ENCODE results near the gene COBLL1. TPM values are rescaled to one million over a fixed set of nuclear protein-coding genes. Genes with fewer than 3 reads are reported as not detected.

The COBLL1 gene
- total and polyA plus RNA-seq, 2 of the 4 experiments (the other 2 are of a cell fraction), result 0.79 to 1.1 TPM

DNA sequence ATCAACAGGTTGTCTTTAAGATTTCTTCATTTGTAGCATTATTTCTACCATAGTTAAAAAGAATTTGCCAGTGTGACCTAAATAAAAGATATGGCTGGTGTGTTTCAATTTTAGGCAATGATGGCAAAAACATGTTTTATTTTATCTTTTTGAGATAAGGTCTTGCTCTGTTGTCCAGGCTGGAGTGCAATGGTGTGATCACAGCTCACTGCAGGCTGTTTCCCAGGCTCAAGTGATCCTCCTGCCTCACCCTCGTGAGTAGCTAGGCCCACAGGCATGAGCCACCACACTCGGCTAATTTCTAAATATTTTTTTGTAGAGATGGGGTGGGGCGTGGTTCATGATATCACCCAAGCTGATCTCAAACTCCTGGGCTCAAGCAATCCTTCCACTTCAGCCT is 47.0 kb upstream of the COBLL1 start:
- no peak overlapping the region for H3K9ac ChIP-seq (ENCODE audit: low read depth, low read length)
- no peak overlapping the region for H2AFZ ChIP-seq (replicated peaks; ENCODE audit: low read length, poor library complexity)
- H2BK20ac ChIP-seq (ENCODE audit: low read depth, low read length), result no peak overlapping the region
- H4K91ac ChIP-seq (ENCODE audit: insufficient read depth, low read depth, low read length), result no peak overlapping the region
- H3K79me1 ChIP-seq (ENCODE audit: low read depth in 1 of 2, low read length in 2 of 2), result no peaks in the 10 kb centered on the region
- intact Hi-C loops (cut with micrococcal nuclease) (no loop called here), in situ Hi-C loops (cut with MboI; ENCODE audit: low sequenced_read_pairs) (no loop called here), dilution Hi-C loops (cut with HindIII; ENCODE audit: low sequenced_read_pairs, unreplicated experiment) (no loop called here)
- no peak overlapping the region for H3K14ac ChIP-seq (replicated peaks; ENCODE audit: low read depth, low read length)
- no peaks in the 10 kb centered on the region for H3K9me3 ChIP-seq (ENCODE audit: control insufficient read depth, insufficient read depth, low read length)
- no peak overlapping the region for H4K8ac ChIP-seq (ENCODE audit: low read depth in 2 of 2, low read length in 2 of 2)
- no peak overlapping the region for H3K27ac ChIP-seq (ENCODE audit: insufficient read depth, low read length)
- DNase-seq, result no peak
- H3K27me3 ChIP-seq (ENCODE audit: control insufficient read depth, insufficient read depth, low read length), result no peaks in the 10 kb centered on the region
- TF ChIP-seq FOS (IDR thresholded peaks at IDR 0.05; ENCODE audit: low read depth, low read length) (no peak), RFX5 (IDR thresholded peaks at IDR 0.05; ENCODE audit: low read depth, low read length) (no peak), CHD1 (IDR thresholded peaks at IDR 0.05; ENCODE audit: low read depth, low read length) (no peak), SMC3 (IDR thresholded peaks at IDR 0.05; ENCODE audit: low read depth, low read length) (no peak), NFE2L2 (IDR thresholded peaks at IDR 0.05; ENCODE audit: low read depth, low read length) (no peak), BHLHE40 (IDR thresholded peaks at IDR 0.05; ENCODE audit: low read depth, low read length) (no peak), MAFK (IDR thresholded peaks at IDR 0.05; ENCODE audit: low read depth, low read length) (no peak), CEBPB (IDR thresholded peaks at IDR 0.05; ENCODE audit: low read depth, low read length) (no peak), MXI1 (IDR thresholded peaks at IDR 0.05; ENCODE audit: borderline replicate concordance, low read depth, low read length) (no peak)
- TF ChIP-seq, protein P1, sequence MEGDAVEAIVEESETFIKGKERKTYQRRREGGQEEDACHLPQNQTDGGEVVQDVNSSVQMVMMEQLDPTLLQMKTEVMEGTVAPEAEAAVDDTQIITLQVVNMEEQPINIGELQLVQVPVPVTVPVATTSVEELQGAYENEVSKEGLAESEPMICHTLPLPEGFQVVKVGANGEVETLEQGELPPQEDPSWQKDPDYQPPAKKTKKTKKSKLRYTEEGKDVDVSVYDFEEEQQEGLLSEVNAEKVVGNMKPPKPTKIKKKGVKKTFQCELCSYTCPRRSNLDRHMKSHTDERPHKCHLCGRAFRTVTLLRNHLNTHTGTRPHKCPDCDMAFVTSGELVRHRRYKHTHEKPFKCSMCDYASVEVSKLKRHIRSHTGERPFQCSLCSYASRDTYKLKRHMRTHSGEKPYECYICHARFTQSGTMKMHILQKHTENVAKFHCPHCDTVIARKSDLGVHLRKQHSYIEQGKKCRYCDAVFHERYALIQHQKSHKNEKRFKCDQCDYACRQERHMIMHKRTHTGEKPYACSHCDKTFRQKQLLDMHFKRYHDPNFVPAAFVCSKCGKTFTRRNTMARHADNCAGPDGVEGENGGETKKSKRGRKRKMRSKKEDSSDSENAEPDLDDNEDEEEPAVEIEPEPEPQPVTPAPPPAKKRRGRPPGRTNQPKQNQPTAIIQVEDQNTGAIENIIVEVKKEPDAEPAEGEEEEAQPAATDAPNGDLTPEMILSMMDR (conservative IDR thresholded peaks at IDR 0.05; ENCODE audit: low read depth, low read length), result no peak
- TF ChIP-seq, protein P2, sequence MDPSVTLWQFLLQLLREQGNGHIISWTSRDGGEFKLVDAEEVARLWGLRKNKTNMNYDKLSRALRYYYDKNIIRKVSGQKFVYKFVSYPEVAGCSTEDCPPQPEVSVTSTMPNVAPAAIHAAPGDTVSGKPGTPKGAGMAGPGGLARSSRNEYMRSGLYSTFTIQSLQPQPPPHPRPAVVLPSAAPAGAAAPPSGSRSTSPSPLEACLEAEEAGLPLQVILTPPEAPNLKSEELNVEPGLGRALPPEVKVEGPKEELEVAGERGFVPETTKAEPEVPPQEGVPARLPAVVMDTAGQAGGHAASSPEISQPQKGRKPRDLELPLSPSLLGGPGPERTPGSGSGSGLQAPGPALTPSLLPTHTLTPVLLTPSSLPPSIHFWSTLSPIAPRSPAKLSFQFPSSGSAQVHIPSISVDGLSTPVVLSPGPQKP (IDR thresholded peaks at IDR 0.05; ENCODE audit: borderline replicate concordance, low read depth, low read length), result no peak
- H3K4me3 ChIP-seq (ENCODE audit: insufficient read depth, low read depth, low read length), result no peak overlapping the region
- WGBS, 2 experiments (ENCODE audit: extremely low coverage in 2 of 2, insufficient read length in 1 of 2), result no CpG with 5 or more reads among the region's 3 CpGs
- no peaks in the 10 kb centered on the region for H3K4me1 ChIP-seq (ENCODE audit: control insufficient read depth, insufficient read depth, low read length)
- H3K18ac ChIP-seq (ENCODE audit: low read depth, low read length), result no peak overlapping the region
- ATAC-seq (ENCODE audit: low read depth), result no peak
- H3K4ac ChIP-seq (ENCODE audit: low read depth, low read length), result no peak overlapping the region
- no TSS peak for BruUV-seq (replicated peaks)
- no peaks in the 10 kb centered on the region for H3K36me3 ChIP-seq (ENCODE audit: control insufficient read depth, insufficient read depth, low read length)
- H2BK15ac ChIP-seq (ENCODE audit: low read depth, low read length), result no peak overlapping the region
- H2AK5ac ChIP-seq (ENCODE audit: low read depth, low read length), result no peak overlapping the region
- H3K9me1 ChIP-seq (ENCODE audit: insufficient read depth, low read length), result no peaks in the 10 kb centered on the region
- no peak overlapping the region for H3K23ac ChIP-seq (ENCODE audit: low read depth, low read length)
- no peak overlapping the region for H2BK5ac ChIP-seq (ENCODE audit: low read depth, low read length, poor library complexity, severe bottlenecking)
- no peak overlapping the region for H3K4me2 ChIP-seq (ENCODE audit: low read depth, low read length)
- H3K56ac ChIP-seq (ENCODE audit: extremely low read depth, insufficient read depth, low read length), result no peak overlapping the region
- H4K5ac ChIP-seq (ENCODE audit: low read depth, low read length), result no peak overlapping the region
- H2BK120ac ChIP-seq (ENCODE audit: low read depth, low read length), result no peak overlapping the region
- ChIA-PET CTCF (no interaction called here), POLR2A (ENCODE audit: unreplicated experiment) (no interaction called here)
- H4K20me1 ChIP-seq (ENCODE audit: insufficient read depth, low read length), result no peaks in the 10 kb centered on the region
- no peak overlapping the region for H2AK9ac ChIP-seq (replicated peaks; ENCODE audit: low read depth, low read length, poor library complexity)
